GM12878 (cell line): Measurements from ENCODE around the gene LORICRIN. TPM values are rescaled to one million over a fixed set of nuclear protein-coding genes. Genes with fewer than 3 reads are reported as not detected.
A peak's percentile ranks its signal among the peaks of the same experiment; 100 is the strongest.

Experiments
- ATAC-seq: fragments of 200-7000 bp; cut with Tn5 transposase; 3 replicates; pipeline ENCODE4 v1.9.1; 2020; ENCODE audit warnings: mild to moderate bottlenecking, moderate library complexity
- BruUV-seq: library from RNA; stranded (reverse); fragments of 400-500 nt; replicated peaks from 2 replicates; lab custom pipeline; 2021; lab: Mats Ljungman, UMichigan
- CTCF ChIA-PET: fragments of 300-600 bp; sonication (Branson Sonifier 250); formaldehyde crosslinking; extraction: SDS; loops from one replicate; lab custom pipeline; 2021; ENCODE audit warnings: inconsistent platforms; lab: Yijun Ruan, JAX
- POLR2A ChIA-PET: fragments of 350-600 bp; formaldehyde crosslinking; extraction: SDS; loops from one replicate; lab custom pipeline; 2021; ENCODE audit warnings: inconsistent platforms; lab: Charles Lee
- RAD21 ChIA-PET: fragments of 300-600 bp; sonication (Branson Sonifier 250); formaldehyde crosslinking; loops from one replicate; lab custom pipeline; 2023; ENCODE audit warnings: antibody characterized with exemption; ENCODE audit not compliant: unreplicated experiment; lab: Charles Lee
- SMC1A ChIA-PET: fragments of 300-600 bp; sonication (Branson Sonifier 250); formaldehyde crosslinking; loops from one replicate; lab custom pipeline; 2023; ENCODE audit not compliant: unreplicated experiment, uncharacterized antibody; lab: Charles Lee
- DNase-seq: peaks from one replicate; pipeline ENCODE4 v3.0.0-alpha.2; 2011; ENCODE audit warnings: low read depth, low spot score
- FAIRE-seq: peaks from 3 replicates; lab custom pipeline; 2011; peaks lifted over from hg19 to GRCh38; lab: Jason Lieb, UNC
- H2AFZ ChIP-seq: 2 replicates; pipeline ENCODE4 v1.6.0; 2011; ENCODE audit warnings: low read depth, low read length, control low read depth; ENCODE audit not compliant: control insufficient read depth
- H3K27ac ChIP-seq: 2 replicates; pipeline ENCODE4 v1.5.1; 2011; ENCODE audit warnings: control low read depth; ENCODE audit not compliant: control insufficient read depth, insufficient read depth
- H3K27me3 ChIP-seq, 2 experiments: replicated peaks in 1 of 2; 2 replicates each; pipeline versions ENCODE4 v1.6.0 to v1.6.1; 2011; ENCODE audit warnings: low read length in 1 of 2; ENCODE audit not compliant: control insufficient read depth in 2 of 2, insufficient read depth in 2 of 2
- H3K36me3 ChIP-seq, 2 experiments: 2 replicates each; pipeline ENCODE4 v1.5.1; 2011; ENCODE audit warnings: low read length in 1 of 2; ENCODE audit not compliant: control insufficient read depth in 2 of 2, insufficient read depth in 2 of 2
- H3K4me1 ChIP-seq: 2 replicates; pipeline ENCODE4 v1.6.1; 2011; ENCODE audit warnings: mild to moderate bottlenecking, low read length, moderate library complexity, mixed read lengths; ENCODE audit not compliant: control insufficient read depth, insufficient read depth
- H3K4me2 ChIP-seq: 2 replicates; pipeline ENCODE4 v1.6.0; 2011; ENCODE audit warnings: control low read depth; ENCODE audit not compliant: control insufficient read depth, insufficient read depth
- H3K4me3 ChIP-seq: fragments of 200-600 bp; sonication (generic); 2 replicates; pipeline ENCODE4 v1.5.1; 2016
- H3K79me2 ChIP-seq: 2 replicates; pipeline ENCODE4 v1.6.0; 2011; ENCODE audit warnings: low read length; ENCODE audit not compliant: control insufficient read depth, insufficient read depth
- H3K9ac ChIP-seq: 2 replicates; pipeline ENCODE4 v1.8.0; 2011; ENCODE audit warnings: low read length, control low read depth, mixed read lengths; ENCODE audit not compliant: control insufficient read depth, insufficient read depth
- H3K9me3 ChIP-seq: replicated peaks from 3 replicates; pipeline ENCODE4 v1.5.1; 2011; ENCODE audit warnings: mild to moderate bottlenecking, low read length; ENCODE audit not compliant: control insufficient read depth, insufficient read depth
- H4K20me1 ChIP-seq: 2 replicates; pipeline ENCODE4 v1.6.0; 2011; ENCODE audit not compliant: control insufficient read depth, insufficient read depth
- BCL11A ChIP-seq: IDR thresholded peaks from 2 replicates; pipeline ENCODE4 v1.6.1; 2011; ENCODE audit warnings: low read depth, low read length
- CBX3 ChIP-seq: fragments of 200-600 bp; sonication (generic); IDR thresholded peaks from 2 replicates; pipeline ENCODE4 v1.6.1; 2016; ENCODE audit warnings: low read depth, borderline replicate concordance
- EED ChIP-seq: sonication (generic); IDR thresholded peaks from 2 replicates; pipeline ENCODE4 v1.6.1; 2016; ENCODE audit warnings: antibody characterized with exemption, low read depth
- LARP7 ChIP-seq: fragments of 450-650 bp; IDR thresholded peaks from 2 replicates; pipeline ENCODE4 v1.6.1; 2017; ENCODE audit warnings: mild to moderate bottlenecking
- MLLT1 ChIP-seq: fragments of 450-650 bp; IDR thresholded peaks from 2 replicates; pipeline ENCODE4 v1.6.1; 2016; ENCODE audit warnings: mild to moderate bottlenecking
- MTA2 ChIP-seq: fragments of 450-650 bp; IDR thresholded peaks from 2 replicates; pipeline ENCODE4 v1.6.1; 2016; ENCODE audit warnings: low read depth, mild to moderate bottlenecking, moderate library complexity
- NFYB ChIP-seq: IDR thresholded peaks from 2 replicates; pipeline ENCODE4 v1.6.1; 2011; ENCODE audit warnings: low read depth, mild to moderate bottlenecking, low read length, improper control_type of control experiment, moderate library complexity; ENCODE audit not compliant: insufficient read depth
- NR2F1 ChIP-seq: fragments of 450-650 bp; conservative IDR thresholded peaks from 2 replicates; pipeline ENCODE4 v1.6.1; 2017; ENCODE audit warnings: mild to moderate bottlenecking
- PAX5 ChIP-seq: IDR thresholded peaks from 2 replicates; pipeline ENCODE4 v1.6.1; 2011; ENCODE audit warnings: low read depth, low read length, borderline replicate concordance
- RBBP5 ChIP-seq: fragments of 200-600 bp; sonication (generic); conservative IDR thresholded peaks from 2 replicates; pipeline ENCODE4 v1.6.1; 2016
- RELA ChIP-seq: fragments of 450-650 bp; IDR thresholded peaks from 2 replicates; pipeline ENCODE4 v1.8.0; 2014; ENCODE audit warnings: borderline replicate concordance; ENCODE audit not compliant: partially characterized antibody
- SIN3A ChIP-seq: IDR thresholded peaks from 2 replicates; pipeline ENCODE4 v1.6.1; 2012; ENCODE audit warnings: low read depth, low read length, improper control_type of control experiment
- SIX5 ChIP-seq: IDR thresholded peaks from 2 replicates; pipeline ENCODE4 v1.6.1; 2011; ENCODE audit warnings: mild to moderate bottlenecking, low read depth, low read length, moderate library complexity; ENCODE audit not compliant: severe bottlenecking
- SUPT20H ChIP-seq: IDR thresholded peaks from 2 replicates; pipeline ENCODE4 v1.6.1; 2011; ENCODE audit warnings: low read depth, mild to moderate bottlenecking, low read length, moderate library complexity, borderline replicate concordance; ENCODE audit not compliant: control insufficient read depth
- SUZ12 ChIP-seq: fragments of 200-600 bp; sonication (generic); IDR thresholded peaks from one replicate; pipeline ENCODE4 v1.6.1; 2018; ENCODE audit warnings: antibody characterized with exemption, mild to moderate bottlenecking; ENCODE audit not compliant: unreplicated experiment
- YY1 ChIP-seq: IDR thresholded peaks from 2 replicates; pipeline ENCODE4 v1.6.1; 2011; ENCODE audit warnings: low read depth, mild to moderate bottlenecking, low read length
- ZNF207 ChIP-seq: fragments of 450-650 bp; IDR thresholded peaks from 2 replicates; pipeline ENCODE4 v1.6.1; 2014; ENCODE audit warnings: antibody characterized with exemption, mild to moderate bottlenecking, borderline replicate concordance
- WGBS: methylation state at CpG from one replicate; pipeline ENCODE4 v1.1.6; 2016; ENCODE audit warnings: low lambda C conversion rate; ENCODE audit not compliant: insufficient replicate concordance, insufficient coverage; ENCODE audit errors: missing lambda C conversion rate; 5-methylcytosine and 5-hydroxymethylcytosine counted together
- in situ Hi-C: fragments of 300-500 bp; cut with MboI; formaldehyde crosslinking; loops from 9 replicates; pipeline ENCODE4 v1.14.3; 2018; ENCODE audit warnings: mixed read lengths
- intact Hi-C: fragments of 100-400 bp; cut with micrococcal nuclease; formaldehyde crosslinking; loops from one replicate; pipeline ENCODE4 v1.14.2; 2022; ENCODE audit not compliant: unreplicated experiment
- polyA plus RNA-seq, 11 experiments: library from polyadenylated mRNA; depleted of rRNA in 4 of 11; unstranded in 6 of 11; stranded (reverse) in 5 of 11; fragments of >200 nt; fragmentation: Nextera tagmentation in 4 of 11; fragmentation: Illumina TruSeq in 1 of 11; extraction: Ambion mirVana in 4 of 11; extraction: Trizol in 1 of 11; gene quantifications; 1 replicate in 1 of 11; 2 replicates in 10 of 11; pipeline versions ENCODE4 v1.2.1 to v1.2.3, GENCODE V29; 2011 to 2016; ENCODE audit warnings: inconsistent platforms in 2 of 11, missing spikeins in 2 of 11, low read depth in 1 of 11
- total RNA-seq, 4 experiments: library from RNA; depleted of rRNA in 3 of 4; stranded (reverse); fragments of >200 nt in 3 of 4; fragmentation: Illumina TruSeq in 1 of 4; extraction: Trizol in 1 of 4; gene quantifications; 2 replicates each; pipeline versions ENCODE4 v1.2.1 to v1.2.3, GENCODE V29; 2013 to 2021

Gene LORICRIN
- total and polyA plus RNA-seq, 10 of the 15 experiments (the other 5 are each of a cell fraction or from before 2014, with no cell fraction given) = 0.06 to 0.37 TPM; not detected in 8

DNA sequence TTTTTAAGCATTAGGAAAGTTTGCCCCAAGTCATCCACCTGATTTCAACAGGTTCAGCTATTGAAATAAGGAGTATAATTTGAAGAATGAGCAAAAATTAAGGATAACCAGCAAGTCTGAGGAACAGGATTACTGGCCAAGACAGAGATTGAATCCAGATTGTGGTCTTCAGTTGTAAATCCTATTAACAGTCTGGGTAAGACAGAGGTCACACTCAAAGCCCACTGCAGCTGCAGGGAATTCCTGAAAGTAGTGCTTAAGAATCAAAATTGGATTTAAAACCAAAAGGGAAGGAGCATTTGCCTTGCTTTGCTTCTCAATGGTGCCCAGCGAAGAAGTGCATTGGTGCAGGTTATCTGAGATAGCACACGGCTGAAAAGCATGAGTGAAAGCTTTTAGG lies 6.4 kb upstream of the LORICRIN start:
- no TSS peak for BruUV-seq
- in situ Hi-C loops = no loop called here
- ATAC-seq = no peak
- DNase-seq = no peak
- ChIA-PET RAD21 (interaction anchor here (1.2 to 3.5 kb wide), 3 partner anchors 10 to 22 kb away, joined by 3 to 26 read pairs (median 3); no protein-coding TSS in a partner anchor), POLR2A (interaction anchor here (0.9 to 2.1 kb wide), 3 partner anchors 9 to 90 kb away, joined by 3 to 11 read pairs (median 4); no protein-coding TSS in a partner anchor), SMC1A (interaction anchor here (0.7 to 5.2 kb wide), 10 partner anchors 9 to 92 kb away, joined by 3 to 42 read pairs (median 10); no protein-coding TSS in a partner anchor)
- H3K27me3 ChIP-seq = no peaks in the 10 kb centered on the region
- H3K4me3 ChIP-seq = no peak overlapping the region
- H3K4me2 ChIP-seq = no peak overlapping the region
- H3K36me3 ChIP-seq = no peaks in the 10 kb centered on the region
- no peaks in the 10 kb centered on the region for H3K79me2 ChIP-seq
- WGBS = 42% methylated on average over 2 of the region's 2 CpGs
- no peaks in the 10 kb centered on the region for H4K20me1 ChIP-seq
- no peak overlapping the region for H3K9ac ChIP-seq
- no peak for TF ChIP-seq ZNF207
- TF ChIP-seq RBBP5 = no peak
- no peak for TF ChIP-seq SUPT20H
- no peak for TF ChIP-seq BCL11A
- no peak for TF ChIP-seq RELA
- TF ChIP-seq PAX5 = no peak
- TF ChIP-seq, all 136 proteins: peak for 0
- intact Hi-C loops = no loop called here
- no peak for FAIRE-seq
- Histone ChIP-seq H2AFZ (no peak overlapping the region), H3K27ac (no peak overlapping the region), H3K4me1 (no peaks in the 10 kb centered on the region), H3K9me3 (no peaks in the 10 kb centered on the region)
- CTCF ChIA-PET = interaction anchor here (0.6 to 5.6 kb wide), 18 partner anchors 10 to 518 kb away, joined by 3 to 27 read pairs (median 5); no protein-coding TSS in a partner anchor

- TF ChIP-seq MTA2 = no peak
- TF ChIP-seq NFYB = no peak
- TF ChIP-seq MLLT1 = no peak
- no peak for TF ChIP-seq YY1
- no peak for TF ChIP-seq SIX5
- no peak for TF ChIP-seq EED
- no peak for TF ChIP-seq CBX3
- TF ChIP-seq NR2F1 = no peak
- TF ChIP-seq SIN3A = no peak
- no peak for TF ChIP-seq LARP7
- TF ChIP-seq SUZ12 = no peak
- ATAC-seq (peak; percentile 92), DNase-seq (no peak), FAIRE-seq (no peak)
- Histone ChIP-seq H3K79me2 (no peaks in the 10 kb centered on the region), H3K9ac (no peak overlapping the region), H3K4me3 (no peak overlapping the region), H2AFZ (peak overlapping the region; percentile 22), H3K4me2 (no peak overlapping the region), H4K20me1 (no peaks in the 10 kb centered on the region), H3K9me3 (no peaks in the 10 kb centered on the region), H3K27me3 (no peaks in the 10 kb centered on the region), H3K27ac (no peak overlapping the region), H3K4me1 (no peaks in the 10 kb centered on the region), H3K36me3 (no peaks in the 10 kb centered on the region)
- 0% methylated on average over 1 of the region's 1 CpG for whole genome bisulfite sequencing
- intact Hi-C loops = no loop called here
- BruUV-seq = no TSS peak
- ChIA-PET SMC1A (interaction anchor here (0.6 to 5.2 kb wide), 11 partner anchors 9 to 1328 kb away, joined by 3 to 42 read pairs (median 7); no protein-coding TSS in a partner anchor), RAD21 (interaction anchor here (0.7 to 3.5 kb wide), 4 partner anchors 9 to 23 kb away, joined by 3 to 26 read pairs (median 3); no protein-coding TSS in a partner anchor), POLR2A (interaction anchor here (0.7 to 2.1 kb wide), 4 partner anchors 9 to 90 kb away, joined by 3 to 11 read pairs (median 4); no protein-coding TSS in a partner anchor), CTCF (interaction anchor here (1.0 to 5.6 kb wide), 15 partner anchors 9 to 385 kb away, joined by 3 to 27 read pairs (median 6); no protein-coding TSS in a partner anchor)
- in situ Hi-C loops = no loop called here
Measured at GRCh38 chr1:153253693-153254092, 5.8 kb upstream of the LORICRIN start.
